Head of caudate nucleus (tissue), 42 donors: Measurements from ENCODE around the gene NCOR2.

Experiments used
- DNase-seq, 42 donors: peaks; one replicate each; pipeline versions ENCODE4 v3.0.0 to v3.0.0-alpha.2; 2020 to 2021; ENCODE audit warnings: mixed read lengths in 7 of 42
- intact Hi-C: fragments of 100-400 bp; cut with DNase I; formaldehyde crosslinking; loops from one replicate; pipeline ENCODE4 v1.15.0; 2022

The NCOR2 gene

GRCh38 chr12:124564232-124564958, 3.0 kb downstream of the NCOR2 start:
- intact Hi-C loops = no loop called here

GRCh38 chr12:124563809-124564208, 3.6 kb downstream of the NCOR2 start:
- DNase-seq = no peak
- intact Hi-C loops = no loop called here

More at GRCh38 chr12:124564232-124564958, 3.0 kb downstream of the NCOR2 start:
- DNase-seq = peak in 19 of 42 donors; percentile 38 to 76 (median 54)

- DNase-seq = peak in 1 of 42 donors; percentile 18
- intact Hi-C loops = no loop called here
These were observed 4.0 kb downstream of the NCOR2 start for GRCh38 chr12:124563401-124563800.

GRCh38 chr12:124562796-124563181, 4.6 kb downstream of the NCOR2 start:
- no peak for DNase-seq
- intact Hi-C loops = no loop called here

- intact Hi-C loops = no loop called here
These were observed 5.2 kb downstream of the NCOR2 start for GRCh38 chr12:124562018-124562795.

GRCh38 chr12:124561231-124561630, 6.2 kb downstream of the NCOR2 start:
- intact Hi-C loops = no loop called here
- no peak for DNase-seq

More at GRCh38 chr12:124562018-124562795, 5.2 kb downstream of the NCOR2 start:
- no peak for DNase-seq

- intact Hi-C loops = no loop called here
- DNase-seq = no peak
These were observed 7.1 kb downstream of the NCOR2 start for GRCh38 chr12:124560146-124560890.

GRCh38 chr12:124559182-124560017, 8.0 kb downstream of the NCOR2 start:
- intact Hi-C loops = no loop called here
- no peak for DNase-seq

- DNase-seq = no peak
- intact Hi-C loops = no loop called here
These were observed 9.1 kb downstream of the NCOR2 start for GRCh38 chr12:124558313-124558712.

- no peak for DNase-seq
- intact Hi-C loops = no loop called here
These were observed 9.7 kb downstream of the NCOR2 start for GRCh38 chr12:124557518-124558223.

- intact Hi-C loops = no loop called here
- peak in 31 of 42 donors; percentile 45 to 81 (median 64) for DNase-seq
These were observed 10.4 kb downstream of the NCOR2 start for GRCh38 chr12:124556896-124557501.

- DNase-seq = no peak
- intact Hi-C loops = no loop called here
These were observed 11.3 kb downstream of the NCOR2 start for GRCh38 chr12:124556074-124556466.

GRCh38 chr12:124555168-124556073, 12.0 kb downstream of the NCOR2 start:
- intact Hi-C loops = no loop called here

GRCh38 chr12:124554429-124555029, 12.9 kb downstream of the NCOR2 start:
- intact Hi-C loops = no loop called here
- no peak for DNase-seq

More at GRCh38 chr12:124555168-124556073, 12.0 kb downstream of the NCOR2 start:
- no peak for DNase-seq

- intact Hi-C loops = no loop called here
- DNase-seq = no peak
These were observed 13.5 kb downstream of the NCOR2 start for GRCh38 chr12:124553862-124554428.
